GM21360 (cell line): ENCODE results near the gene MROH8.
"Not testable (repeated sequence)": the region's sequence is repeated elsewhere in the genome, so short reads cannot be mapped to it uniquely, and the experiment has no call there.

Source experiments
- ATAC-seq: cut with Tn5 transposase; IDR thresholded peaks from one replicate; pipeline ENCODE4 v1.9.1; 2021; ENCODE audit warnings: mild to moderate bottlenecking, moderate library complexity; ENCODE audit not compliant: unreplicated experiment

Gene MROH8

GRCh38 chr20:37158248-37158647, 21.1 kb downstream of the MROH8 start:
- ATAC-seq, result no peak

GRCh38 chr20:37155987-37156386, 23.4 kb downstream of the MROH8 start:
- ATAC-seq, result no peak

- ATAC-seq, result no peak
Measured at GRCh38 chr20:37154684-37155298, 24.6 kb downstream of the MROH8 start.

GRCh38 chr20:37152284-37152683, 27.1 kb downstream of the MROH8 start:
- no peak for ATAC-seq

- ATAC-seq, result no peak
Measured at GRCh38 chr20:37151529-37151928, 27.8 kb downstream of the MROH8 start.

- not testable (repeated sequence) for ATAC-seq
Measured at GRCh38 chr20:37150864-37151263, 28.5 kb downstream of the MROH8 start.

- no peak for ATAC-seq
Measured at GRCh38 chr20:37147250-37147649, 32.1 kb downstream of the MROH8 start.

GRCh38 chr20:37144856-37145404, 34.4 kb downstream of the MROH8 start:
- ATAC-seq, result no peak

GRCh38 chr20:37142708-37143107, 36.6 kb downstream of the MROH8 start:
- ATAC-seq, result no peak

GRCh38 chr20:37137547-37137946, 41.8 kb downstream of the MROH8 start:
- no peak for ATAC-seq

GRCh38 chr20:37133952-37134351, 45.4 kb downstream of the MROH8 start:
- ATAC-seq, result no peak

- ATAC-seq, result no peak
Measured at GRCh38 chr20:37131486-37131885, 47.9 kb downstream of the MROH8 start.

- no peak for ATAC-seq
Measured at GRCh38 chr20:37128803-37129202, 50.5 kb downstream of the MROH8 start.

- ATAC-seq, result not testable (repeated sequence)
Measured at GRCh38 chr20:37126290-37126689, 53.1 kb downstream of the MROH8 start.

GRCh38 chr20:37123441-37123840, 55.9 kb downstream of the MROH8 start:
- ATAC-seq, result no peak

GRCh38 chr20:37120497-37120896, 58.9 kb downstream of the MROH8 start:
- no peak for ATAC-seq

- no peak for ATAC-seq
Measured at GRCh38 chr20:37119356-37120036, 59.9 kb downstream of the MROH8 start.

GRCh38 chr20:37114012-37114411, 65.3 kb downstream of the MROH8 start:
- ATAC-seq, result no peak

GRCh38 chr20:37111926-37112455, 67.4 kb downstream of the MROH8 start:
- no peak for ATAC-seq

GRCh38 chr20:37108676-37109075, 70.7 kb downstream of the MROH8 start:
- no peak for ATAC-seq

GRCh38 chr20:37102571-37102970, 76.8 kb downstream of the MROH8 start:
- no peak for ATAC-seq

- no peak for ATAC-seq
Measured at GRCh38 chr20:37096415-37097041, 82.8 kb downstream of the MROH8 start.
